ENCODE data around the gene PCGF2. TPM values are rescaled to one million over a fixed set of nuclear protein-coding genes. Genes with fewer than 3 reads are reported as not detected.

PCGF2 gene
- total RNA-seq, 2 donors from 2014 or later = 14.1 to 28.4 TPM

GRCh38 chr17:38702916-38703741, 45.0 kb downstream of the PCGF2 start:
- Histone ChIP-seq H3K4me3 (peak overlapping the region; percentile 99), H3K36me3 (no peaks in the 10 kb centered on the region), H3K27ac (peak overlapping the region; percentile 94 to 98), H3K27me3 (replicated peaks; ENCODE audit: insufficient read depth) (no peaks in the 10 kb centered on the region), H3K4me1 (ENCODE audit: control insufficient read depth in 1 of 2, low read depth in 2 of 2) (peaks cover 0 to 30% of the 10 kb centered on the region in 2 donors), H3K9me3 (no peaks in the 10 kb centered on the region)
- DNase-seq (ENCODE audit: low spot score) (no peak), ATAC-seq (ENCODE audit: insufficient number of reproducible peaks, low FRiP score, low read depth) (no peak)
- no peak for TF ChIP-seq CTCF (IDR thresholded peaks at IDR 0.05)

GRCh38 chr17:38702166-38702915, 45.8 kb downstream of the PCGF2 start:
- ATAC-seq (ENCODE audit: insufficient number of reproducible peaks, low FRiP score, low read depth) (peak; percentile 35), DNase-seq (ENCODE audit: low spot score) (peak; percentile 44)
- H3K4me1 ChIP-seq (ENCODE audit: control insufficient read depth in 1 of 2, low read depth in 2 of 2) = peaks cover 0 to 29% of the 10 kb centered on the region in 2 donors
- no peaks in the 10 kb centered on the region for H3K9me3 ChIP-seq
- TF ChIP-seq CTCF (IDR thresholded peaks at IDR 0.05) = no peak
- no peaks in the 10 kb centered on the region for H3K27me3 ChIP-seq (replicated peaks; ENCODE audit: insufficient read depth)
- H3K36me3 ChIP-seq = no peaks in the 10 kb centered on the region
- peak overlapping the region; percentile 99 for H3K4me3 ChIP-seq
- peak overlapping the region; percentile 90 to 94 for H3K27ac ChIP-seq

- TF ChIP-seq CTCF (IDR thresholded peaks at IDR 0.05) = no peak
- DNase-seq (ENCODE audit: low spot score) (no peak), ATAC-seq (ENCODE audit: insufficient number of reproducible peaks, low FRiP score, low read depth) (no peak)
- no peaks in the 10 kb centered on the region for H3K9me3 ChIP-seq
- peaks cover 0 to 22% of the 10 kb centered on the region in 2 donors for H3K4me1 ChIP-seq (ENCODE audit: control insufficient read depth in 1 of 2, low read depth in 2 of 2)
- no peaks in the 10 kb centered on the region for H3K27me3 ChIP-seq (replicated peaks; ENCODE audit: insufficient read depth)
- H3K27ac ChIP-seq = peak overlapping the region; percentile 73 to 90
- peak overlapping the region; percentile 99 for H3K4me3 ChIP-seq
- no peaks in the 10 kb centered on the region for H3K36me3 ChIP-seq
Observed at GRCh38 chr17:38701504-38702165, 46.5 kb downstream of the PCGF2 start.

- no peak for DNase-seq (ENCODE audit: low spot score)
- Histone ChIP-seq H3K27ac (no peak overlapping the region), H3K4me1 (ENCODE audit: control insufficient read depth in 1 of 2, low read depth in 2 of 2) (peaks cover 3 to 24% of the 10 kb centered on the region in 2 donors), H3K27me3 (replicated peaks; ENCODE audit: insufficient read depth) (no peaks in the 10 kb centered on the region), H3K36me3 (no peaks in the 10 kb centered on the region), H3K4me3 (no peak overlapping the region), H3K9me3 (no peaks in the 10 kb centered on the region)
- no peak for ATAC-seq (ENCODE audit: insufficient number of reproducible peaks, low FRiP score, low read depth)
- TF ChIP-seq CTCF (IDR thresholded peaks at IDR 0.05) = no peak
Observed at GRCh38 chr17:38698760-38699159, 49.4 kb downstream of the PCGF2 start.

Measured in thoracic aorta (tissue), 2 donors.